OCI-M2 (cell line): ENCODE results near the gene ABCB6.

Experiments
- DNase-seq: peaks from one replicate; lab custom pipeline; 2025; ENCODE audit not compliant: unreplicated experiment; lab: John Stamatoyannopoulos, UW

The ABCB6 gene

GRCh38 chr2:219245899-219246230 lies 27.1 kb upstream of the ABCB6 start:
- no peak for DNase-seq

GRCh38 chr2:219245148-219245898 lies 26.6 kb upstream of the ABCB6 start, which contains the start of the genes GLB1L and STK16:
Gene GLB1L, minus strand, starts transcription at chr2:219245444. Its CDS starts 1,871 bp downstream, at chr2:219243573.
Gene STK16, plus strand, starts transcription at chr2:219245479. Its CDS starts 521 bp downstream, at chr2:219246000.
- peak; percentile 63 for DNase-seq

- no peak for DNase-seq
Measured at GRCh38 chr2:219244789-219245147, 26.0 kb upstream of the ABCB6 start.

GRCh38 chr2:219243291-219243761 lies 24.6 kb upstream of the ABCB6 start:
- DNase-seq: no peak

DNA sequence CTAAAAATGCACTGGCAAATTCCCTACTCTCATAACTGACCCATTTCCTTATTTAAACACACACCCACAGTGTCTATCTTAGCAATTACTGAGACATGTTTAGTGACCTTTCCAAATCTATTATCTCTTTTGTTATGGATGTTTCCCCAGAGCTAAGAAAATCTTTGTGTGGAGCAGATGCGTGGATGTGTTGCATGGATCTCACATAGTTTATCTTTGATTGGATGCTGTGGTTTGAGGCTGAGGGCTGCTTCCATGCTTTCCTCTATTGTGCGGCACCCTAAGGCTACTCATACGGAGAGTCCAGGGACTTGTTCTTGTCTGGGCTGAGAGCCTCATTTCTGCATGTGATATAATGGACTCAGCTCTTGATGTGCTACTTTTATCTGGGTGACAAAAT lies 15.6 kb upstream of the ABCB6 start:
- no peak for DNase-seq

DNA sequence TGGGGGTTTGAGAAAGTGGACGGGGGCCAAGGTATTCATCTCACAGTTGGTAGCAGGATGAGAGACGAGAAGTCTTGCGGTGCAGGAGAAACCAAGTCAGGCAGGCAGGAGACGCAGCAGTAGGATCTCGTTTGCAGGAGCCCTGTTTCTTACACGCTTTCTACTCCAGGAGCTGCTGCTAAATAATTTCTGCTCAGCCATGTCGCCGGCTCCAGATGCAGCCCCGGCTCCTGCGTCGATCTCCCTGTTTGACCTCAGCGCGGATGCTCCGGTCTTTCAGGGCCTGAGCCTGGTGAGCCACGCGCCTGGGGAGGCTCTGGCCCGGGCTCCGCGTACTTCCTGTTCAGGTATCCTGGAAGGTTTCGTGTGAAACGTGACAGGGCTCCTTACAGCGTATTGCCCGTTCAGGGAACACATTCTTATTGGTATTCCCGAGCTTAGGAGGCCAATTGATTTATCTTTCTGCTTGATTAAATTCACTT lies 11.3 kb upstream of the ABCB6 start:
- DNase-seq: peak; percentile 5

GRCh38 chr2:219229305-219230058 lies 10.7 kb upstream of the ABCB6 start, which contains the start of the genes ANKZF1 and ATG9A:
Gene ANKZF1, plus strand, starts transcription at chr2:219229806. Its CDS starts 452 bp downstream, at chr2:219230258.
Gene ATG9A, minus strand, starts transcription at chr2:219229636. Its CDS starts 1,612 bp downstream, at chr2:219228024.
- DNase-seq: peak; percentile 94

DNA sequence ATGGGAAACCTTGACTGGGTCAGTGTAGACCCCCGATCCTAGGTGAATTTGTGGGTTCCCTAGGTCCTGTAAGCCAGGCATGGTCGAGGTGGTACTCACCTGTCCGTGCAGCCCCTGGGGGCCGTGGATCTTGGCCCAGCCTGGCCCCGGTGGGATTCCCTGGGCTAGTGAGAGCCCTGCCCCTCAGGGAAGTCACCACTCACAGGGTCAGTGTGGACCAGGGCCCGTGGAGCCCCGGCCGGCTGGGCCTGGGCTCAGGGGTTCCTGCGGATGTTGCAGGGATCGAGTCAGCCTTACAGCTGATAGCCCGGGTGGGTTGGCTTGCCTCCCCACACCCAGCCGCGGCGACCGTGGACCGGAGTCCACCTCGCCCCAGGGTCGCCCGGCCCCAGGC lies 10.2 kb upstream of the ABCB6 start:
- DNase-seq: no peak

GRCh38 chr2:219228041-219228910 lies 9.5 kb upstream of the ABCB6 start:
- no peak for DNase-seq

- DNase-seq: no peak
Measured at GRCh38 chr2:219225350-219225749, 6.6 kb upstream of the ABCB6 start.

- DNase-seq: no peak
Measured at GRCh38 chr2:219223831-219224610, 5.3 kb upstream of the ABCB6 start.

GRCh38 chr2:219221957-219222518 lies 3.3 kb upstream of the ABCB6 start:
- no peak for DNase-seq

DNA sequence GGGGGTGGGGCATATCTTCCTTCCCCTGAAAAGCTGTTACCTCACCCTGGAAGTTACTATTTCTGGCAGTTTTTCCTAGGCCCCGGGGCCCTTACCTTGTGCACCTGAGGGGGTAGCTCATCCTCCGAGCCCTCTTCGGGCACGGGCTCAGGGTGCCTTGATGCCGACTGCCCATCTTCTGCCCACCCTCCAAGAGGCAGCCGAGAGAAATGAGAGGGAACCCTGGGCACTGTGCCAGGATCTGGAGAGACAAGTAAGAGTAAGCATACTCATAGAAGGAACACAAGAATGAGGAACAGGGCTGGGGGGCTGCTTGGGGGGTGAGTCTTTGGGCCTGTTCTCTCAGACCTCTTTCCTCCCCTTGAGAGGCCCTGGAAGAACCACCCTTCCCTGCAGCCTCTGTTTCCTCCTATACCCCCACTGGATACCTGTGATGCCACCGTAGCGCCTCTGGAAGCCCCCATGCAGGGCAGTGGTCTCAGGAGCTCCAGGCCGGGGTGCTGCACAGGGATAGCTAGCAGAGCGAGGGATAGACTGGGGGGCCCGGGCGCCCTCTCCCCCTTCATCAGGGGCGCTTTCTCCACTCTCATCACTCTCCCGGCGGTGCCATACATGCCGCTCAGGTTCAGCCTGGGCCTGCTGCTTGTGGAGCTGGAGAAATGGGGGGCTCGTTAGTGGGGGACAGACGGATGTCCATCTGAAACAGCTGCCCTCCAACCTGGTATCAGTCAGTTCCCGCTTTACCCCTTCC lies 2.1 kb upstream of the ABCB6 start:
- DNase-seq: no peak

GRCh38 chr2:219219784-219220532 lies 1.2 kb upstream of the ABCB6 start:
- no peak for DNase-seq

DNA sequence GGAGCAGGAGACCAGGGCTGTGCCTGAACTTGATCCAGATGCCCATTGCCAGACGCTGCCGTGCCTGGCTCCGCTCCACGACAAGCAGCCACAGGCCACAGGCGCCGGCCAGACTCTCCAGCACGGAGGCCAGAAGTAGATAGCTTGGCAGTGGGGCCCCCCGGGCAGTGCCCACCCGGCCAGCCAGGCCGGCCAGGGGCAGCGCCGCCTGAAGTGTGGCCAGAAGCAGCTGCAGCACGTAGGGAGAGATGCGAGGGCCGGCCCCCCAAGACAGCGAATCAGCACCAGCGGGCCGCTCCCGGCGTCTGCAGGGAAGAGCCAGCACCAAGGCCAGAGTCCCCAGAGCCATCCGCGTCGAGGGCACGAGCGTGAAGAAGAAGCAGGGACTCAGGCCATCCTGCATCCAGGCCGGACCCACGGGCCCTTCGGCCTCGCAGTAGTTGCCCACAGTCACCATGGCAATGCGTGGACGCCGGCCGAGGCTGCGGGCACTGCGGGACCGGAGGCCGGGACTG lies 484 bp downstream of the ABCB6 start:
- DNase-seq: no peak

DNA sequence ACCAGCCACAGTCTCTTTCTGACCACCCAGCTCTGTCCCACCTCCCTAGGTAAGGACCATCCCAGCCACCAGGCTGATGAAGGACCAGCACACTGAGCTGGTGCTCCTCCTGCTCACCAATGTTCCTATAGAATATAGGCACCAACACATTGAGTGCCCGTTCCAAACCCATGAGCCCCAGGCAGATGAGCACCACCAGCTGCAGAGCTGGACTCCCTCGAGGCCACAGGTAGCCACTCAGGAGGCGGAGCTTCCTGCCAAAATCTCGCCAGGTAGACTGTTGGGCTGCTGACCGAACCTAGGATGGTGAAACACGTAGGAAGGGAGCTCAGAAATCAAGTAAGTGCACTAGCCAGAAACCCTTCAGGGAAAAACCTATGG lies 2.2 kb downstream of the ABCB6 start:
- DNase-seq: no peak

- DNase-seq: no peak
Measured at GRCh38 chr2:219215871-219216534, 2.8 kb downstream of the ABCB6 start.

DNA sequence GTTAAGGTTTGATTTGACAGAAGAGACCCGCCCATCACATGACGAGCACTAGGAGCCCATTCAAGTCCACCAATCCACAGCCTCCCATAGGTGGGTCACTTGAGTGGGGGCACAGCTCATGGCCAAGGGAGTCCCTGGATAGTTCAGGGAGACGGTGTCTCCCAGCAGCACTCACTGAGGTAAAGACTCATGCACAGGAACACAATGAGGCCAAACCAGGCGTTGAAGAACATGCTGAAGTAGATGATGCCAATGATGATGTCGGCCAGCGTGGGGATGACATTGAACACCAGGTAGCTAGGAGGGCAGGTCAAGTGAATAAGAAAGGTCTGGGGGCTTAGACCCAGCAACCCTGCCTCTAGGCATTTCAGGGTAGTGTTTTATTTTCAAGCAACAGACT lies 4.0 kb downstream of the ABCB6 start:
- no peak for DNase-seq
